Right lobe of liver (tissue), 6 donors: ENCODE data around the gene CIZ1. TPM values are rescaled to one million over a fixed set of nuclear protein-coding genes. Genes with fewer than 3 reads are reported as not detected.
A peak's percentile ranks its signal among the peaks of the same experiment; 100 is the strongest.

Experiments used
- ATAC-seq, 4 donors: fragments of 200-7000 bp; cut with Tn5 transposase; one replicate each; pipeline ENCODE4 v1.9.1; 2020; ENCODE audit warnings: mild to moderate bottlenecking in 4 of 4, moderate library complexity in 4 of 4
- DNase-seq, 3 donors: peaks; one replicate each; pipeline ENCODE4 v3.0.0-alpha.2; 2020
- H3K27ac ChIP-seq, 3 donors: fragments of 200-600 bp; one replicate each; pipeline ENCODE4 v1.8.0; 2022
- H3K27me3 ChIP-seq, 2 donors: fragments of 200-600 bp; one replicate each; pipeline ENCODE4 v1.8.0; 2022
- H3K36me3 ChIP-seq, 4 donors: fragments of 200-600 bp; sonication (generic) in 1 of 4; one replicate each; pipeline versions ENCODE4 v1.5.1 to v1.8.0; 2017 to 2022; ENCODE audit warnings: control low read depth in 1 of 4
- H3K4me1 ChIP-seq, 4 donors: fragments of 200-600 bp; sonication (generic) in 1 of 4; one replicate each; pipeline versions ENCODE4 v1.5.1 to v1.8.0; 2017 to 2022; ENCODE audit warnings: control low read depth in 1 of 4
- H3K4me3 ChIP-seq, 3 donors: fragments of 200-600 bp; one replicate each; pipeline ENCODE4 v1.8.0; 2022
- H3K9me3 ChIP-seq, 4 donors: fragments of 200-600 bp; sonication (generic) in 1 of 4; one replicate each; pipeline versions ENCODE4 v1.5.1 to v1.8.0; 2017 to 2022; ENCODE audit warnings: control low read depth in 1 of 4
- CTCF ChIP-seq, 4 donors: fragments of 200-600 bp in 3 of 4; fragments of 450-650 bp in 1 of 4; IDR thresholded peaks; one replicate each; pipeline versions ENCODE4 v1.5.1 to v1.8.0; 2016 to 2022; ENCODE audit warnings: antibody characterized with exemption in 4 of 4, mild to moderate bottlenecking in 2 of 4
- POLR2A ChIP-seq: fragments of 450-650 bp; IDR thresholded peaks from one replicate; pipeline ENCODE4 v1.6.1; 2017; ENCODE audit warnings: antibody characterized with exemption, mild to moderate bottlenecking
- WGBS: methylation state at CpG from one replicate; pipeline ENCODE4 v1.1.6; 2018; ENCODE audit warnings: low coverage, low lambda C conversion rate; ENCODE audit not compliant: insufficient coverage; ENCODE audit errors: missing lambda C conversion rate; 5-methylcytosine and 5-hydroxymethylcytosine counted together
- intact Hi-C, 2 donors: fragments of 100-400 bp; cut with DNase I; formaldehyde crosslinking; loops; one replicate each; pipeline versions ENCODE4 v1.11.2 to v1.14.1; 2022
- total RNA-seq, 6 experiments: library from RNA; depleted of rRNA in 2 of 6; stranded (reverse); fragments of >200 nt in 2 of 6; fragmentation: NEBNext Ultra II Directional in 3 of 6; extraction: Animal tissue kit (Norgen Biotek cat#: 25700) in 3 of 6; gene quantifications; one replicate each; pipeline versions ENCODE4 v1.1.0 to v1.2.4, GENCODE V29; 2016 to 2023
- donor health status: DM: no; HTN: yes; CAD: no.
- donor health status: DM: no; HTN: no; CAD: no.
- donor health status: DM: no; HTN: no; CAD: no.
- donor health status: DM: no; HTN: yes; CAD: no.
- donor health status: DM: no; HTN: yes; CAD: no.

CIZ1 gene
- total RNA-seq, 6 experiments from 2014 or later: 15.9 to 33.5 (median 24.0) TPM

- no peaks in the 10 kb centered on the region for H3K9me3 ChIP-seq
- TF ChIP-seq POLR2A (no peak), CTCF (IDR thresholded peaks at IDR 0.05) (no peak)
- H3K27me3 ChIP-seq: no peaks in the 10 kb centered on the region
- H3K4me3 ChIP-seq: no peak overlapping the region
- no peak overlapping the region for H3K27ac ChIP-seq
- ATAC-seq (no peak), DNase-seq (no peak)
- H3K4me1 ChIP-seq: peaks cover 0 to 25% (median 4%) of the 10 kb centered on the region in 4 donors
- intact Hi-C loops: no loop called here
- WGBS: 30% methylated on average over 4 of the region's 15 CpGs
- no peaks in the 10 kb centered on the region for H3K36me3 ChIP-seq
Measured at GRCh38 chr9:128206916-128207910, 15.8 kb upstream of the CIZ1 start.

GRCh38 chr9:128206484-128206883 lies 15.1 kb upstream of the CIZ1 start:
- WGBS: 71% methylated on average over 3 of the region's 3 CpGs
- DNase-seq (no peak), ATAC-seq (no peak)
- no peak overlapping the region for H3K4me3 ChIP-seq
- H3K27ac ChIP-seq: no peak overlapping the region
- H3K4me1 ChIP-seq: peaks cover 0 to 19% (median under 1%) of the 10 kb centered on the region in 4 donors
- intact Hi-C loops: no loop called here
- TF ChIP-seq POLR2A (no peak), CTCF (IDR thresholded peaks at IDR 0.05) (no peak)
- no peaks in the 10 kb centered on the region for H3K9me3 ChIP-seq
- no peaks in the 10 kb centered on the region for H3K27me3 ChIP-seq
- no peaks in the 10 kb centered on the region for H3K36me3 ChIP-seq

- ATAC-seq: peak in 1 of 4 donors; percentile 10
- 24% methylated on average over 3 of the region's 16 CpGs for WGBS
- Histone ChIP-seq H3K9me3 (no peaks in the 10 kb centered on the region), H3K4me3 (no peak overlapping the region), H3K36me3 (no peaks in the 10 kb centered on the region), H3K4me1 (peaks cover 0 to 12% (median 0%) of the 10 kb centered on the region in 4 donors), H3K27ac (no peak overlapping the region), H3K27me3 (no peaks in the 10 kb centered on the region)
- DNase-seq: no peak
- intact Hi-C loops: no loop called here
- TF ChIP-seq POLR2A (no peak), CTCF (IDR thresholded peaks at IDR 0.05) (no peak)
Measured at GRCh38 chr9:128205296-128205944, 14.0 kb upstream of the CIZ1 start.

GRCh38 chr9:128204858-128205257 lies 13.5 kb upstream of the CIZ1 start:
- intact Hi-C loops: no loop called here
- Histone ChIP-seq H3K36me3 (no peaks in the 10 kb centered on the region), H3K4me3 (no peak overlapping the region), H3K27ac (no peak overlapping the region), H3K9me3 (no peaks in the 10 kb centered on the region), H3K4me1 (peaks cover 0 to 12% (median 0%) of the 10 kb centered on the region in 4 donors), H3K27me3 (no peaks in the 10 kb centered on the region)
- DNase-seq (peak in 1 of 3 donors; percentile 29), ATAC-seq (no peak)
- no CpG with 5 or more reads among the region's 7 CpGs for WGBS
- no peak for TF ChIP-seq POLR2A
- TF ChIP-seq CTCF (IDR thresholded peaks at IDR 0.05): no peak
